T-helper 2 cell treated with Interferon-gamma antibody and Interleukin-4, amounts not matched to agents 100 ng/mL and 5 ng/mL, for 36 hours (primary cell): Measurements from ENCODE around the gene C20orf144. TPM values are rescaled to one million over a fixed set of nuclear protein-coding genes. Genes with fewer than 3 reads are reported as not detected.

Experiments used
- intact Hi-C: fragments of 100-400 bp; cut with micrococcal nuclease; formaldehyde crosslinking; loops from one replicate; pipeline ENCODE4 v1.15.1; 2023
- total RNA-seq: library from RNA; stranded (reverse); gene quantifications from 2 replicates; pipeline ENCODE4 v1.2.3, GENCODE V29; 2022

The C20orf144 gene
- total RNA-seq, 1 donor from 2014 or later, result 0.25 TPM

DNA sequence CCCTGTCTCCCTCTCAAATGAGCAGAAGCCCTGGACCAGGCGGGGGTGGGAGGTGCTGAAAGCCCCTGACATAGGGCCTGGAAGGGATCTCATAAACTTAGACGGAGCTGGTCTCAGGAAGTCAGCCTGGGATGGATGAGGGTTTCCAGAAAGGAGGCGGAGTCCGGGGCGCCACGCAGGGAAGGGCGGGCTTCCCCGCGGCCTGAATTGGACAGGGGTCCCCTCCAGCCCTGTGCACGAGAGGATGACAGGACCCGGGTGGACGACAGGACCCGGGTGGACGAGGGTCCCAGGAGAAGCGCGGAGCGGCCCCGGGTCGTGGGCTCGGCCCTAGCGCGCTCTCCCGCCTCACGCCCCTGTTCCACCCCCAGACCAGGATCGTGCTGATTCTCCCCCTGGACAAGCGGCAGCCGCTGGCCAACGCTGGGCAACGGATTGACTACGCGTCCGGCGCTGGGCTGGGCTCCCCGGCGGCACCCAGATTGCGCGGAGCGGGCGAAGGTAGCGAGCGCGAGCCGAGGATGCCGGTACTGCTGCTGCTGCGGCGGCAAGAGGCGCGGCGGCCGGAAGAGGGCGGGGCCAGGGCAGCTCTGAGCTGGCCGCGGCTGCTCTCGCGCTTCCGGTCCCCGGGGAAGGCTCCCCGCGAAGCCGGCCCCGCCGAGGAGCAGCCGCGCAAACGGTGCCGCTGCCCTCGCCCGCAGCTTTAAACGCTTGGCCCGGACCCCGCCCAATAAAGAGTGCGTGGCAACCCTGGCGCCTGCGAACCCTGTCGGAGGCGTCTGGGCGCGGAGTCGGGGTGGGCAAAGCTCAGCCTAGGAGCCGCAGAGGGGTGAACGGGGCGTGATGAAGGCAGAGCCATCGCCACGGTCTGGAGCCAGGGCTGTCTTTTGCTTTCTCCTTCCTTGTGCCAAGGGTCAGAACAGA, 1.3 kb downstream of the C20orf144 start:
- intact Hi-C loops, result loop anchor here (1.0 to 5.0 kb wide), 3 partner anchors 106 to 220 kb away; partner anchors contain the start of genes CBFA2T2 and SNTA1

DNA sequence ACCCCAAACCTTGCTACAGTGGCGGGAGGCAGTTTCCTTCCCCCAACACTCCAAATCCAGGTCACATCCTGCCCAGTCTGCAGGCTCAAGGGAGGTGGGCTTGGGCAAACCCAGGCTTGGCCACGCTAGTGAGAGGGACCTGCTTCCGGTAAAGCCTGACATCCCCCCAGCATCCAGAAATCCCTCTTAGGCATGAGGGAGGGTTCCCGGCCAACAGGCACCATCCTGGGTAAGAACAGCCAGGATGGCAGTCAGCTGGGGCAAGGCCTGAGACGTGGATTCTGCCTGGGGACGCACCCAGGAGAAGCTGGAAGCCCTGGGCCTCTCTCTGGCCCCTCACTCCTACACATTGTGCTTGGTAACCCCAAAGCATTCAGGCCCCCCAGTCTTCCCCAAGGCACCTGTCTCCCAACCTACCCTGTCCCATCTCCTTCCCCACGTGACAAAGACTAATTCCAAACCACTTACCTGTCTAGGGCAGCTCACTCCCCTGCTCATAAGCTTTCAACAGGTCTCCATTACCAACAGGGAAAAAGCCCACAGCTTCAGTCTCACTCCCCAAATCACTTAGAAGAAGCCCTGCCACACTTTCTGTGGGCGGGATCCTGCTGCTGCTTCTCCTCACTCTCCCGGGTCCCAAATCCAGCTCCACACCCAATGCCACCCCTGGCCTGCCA, 2.1 kb downstream of the C20orf144 start:
- intact Hi-C loops, result loop anchor here (5.0 kb wide), 2 partner anchors 107 to 172 kb away; partner anchors contain the start of gene CBFA2T2

DNA sequence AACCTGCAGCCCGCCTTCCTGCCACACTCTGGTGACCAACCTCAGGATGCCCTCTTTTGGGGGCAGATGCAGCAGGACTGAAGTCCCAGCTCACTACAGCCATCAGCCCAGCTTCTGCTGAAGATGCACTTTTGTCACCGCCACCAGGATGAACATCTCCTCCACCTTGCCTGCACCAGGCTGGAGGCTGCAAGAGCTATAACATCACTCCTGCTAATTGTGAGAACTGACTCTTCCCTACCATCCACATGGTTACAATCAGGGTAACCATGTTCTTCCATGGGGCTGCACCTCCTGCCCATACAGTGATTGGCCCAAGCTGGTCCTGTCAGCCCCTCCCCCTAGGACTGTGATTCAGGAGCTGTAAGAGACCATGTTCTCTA, 2.6 kb downstream of the C20orf144 start:
- intact Hi-C loops, result loop anchor here (5.0 kb wide), 5 partner anchors 68 to 328 kb away; partner anchors contain the start of genes CBFA2T2, CHMP4B, RALY and ZNF341

DNA sequence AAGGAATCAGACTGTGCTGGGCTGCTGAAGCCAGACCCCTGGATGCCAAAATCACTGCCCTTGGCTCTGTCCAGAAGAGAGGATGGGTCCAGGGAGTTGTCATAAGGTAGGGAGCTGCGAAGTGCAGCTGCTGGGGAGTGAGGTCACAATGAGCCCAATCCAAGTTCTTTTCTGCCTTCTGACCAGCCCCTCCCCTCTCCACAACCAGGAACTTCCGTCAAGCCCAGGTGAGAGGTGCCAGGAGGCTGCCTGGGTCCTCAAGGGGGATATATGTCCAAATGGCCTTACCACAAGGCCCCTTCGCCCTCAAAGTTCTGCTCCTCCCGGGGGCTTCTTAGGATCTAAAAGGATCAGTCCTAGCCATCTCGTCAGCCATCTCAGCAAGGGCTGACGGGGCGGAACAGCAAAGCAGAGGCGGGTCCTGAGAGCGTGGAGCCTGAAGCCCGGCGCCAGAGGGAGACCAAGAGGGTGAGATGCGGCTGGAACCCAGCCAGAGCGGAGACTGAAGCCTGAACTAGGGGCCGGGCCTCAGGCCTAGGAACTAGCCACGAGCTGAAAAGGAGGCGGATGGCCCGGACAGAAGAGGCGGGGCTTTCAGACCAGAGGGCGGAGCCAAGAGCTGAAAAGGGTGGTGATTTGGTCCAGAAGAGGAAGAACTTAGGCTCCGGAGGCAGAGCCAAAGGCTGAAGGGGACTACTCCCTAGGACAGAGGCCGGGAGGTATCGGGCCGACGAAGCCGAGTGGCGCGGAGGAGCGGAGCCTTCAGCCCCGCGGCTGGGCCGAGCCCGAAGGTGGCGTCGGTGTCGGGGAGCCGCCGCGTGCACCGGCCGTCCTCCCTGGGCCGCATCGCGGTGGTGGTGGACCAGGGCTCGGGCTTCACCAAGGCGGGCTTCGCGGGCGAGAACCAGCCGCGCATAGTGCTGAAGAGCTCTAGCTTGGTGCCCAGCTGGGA, 4.4 kb downstream of the C20orf144 start, which contains the start of gene ACTL10:
Gene ACTL10 (plus strand): TSS at position 651 of the 952 bp plus-strand sequence. CDS start 555 bp downstream, outside the sequence.
- intact Hi-C loops, result loop anchor here (2.0 to 5.0 kb wide), 5 partner anchors 18 to 326 kb away; partner anchors contain the start of genes CDK5RAP1, CHMP4B, RALY and ZNF341

DNA sequence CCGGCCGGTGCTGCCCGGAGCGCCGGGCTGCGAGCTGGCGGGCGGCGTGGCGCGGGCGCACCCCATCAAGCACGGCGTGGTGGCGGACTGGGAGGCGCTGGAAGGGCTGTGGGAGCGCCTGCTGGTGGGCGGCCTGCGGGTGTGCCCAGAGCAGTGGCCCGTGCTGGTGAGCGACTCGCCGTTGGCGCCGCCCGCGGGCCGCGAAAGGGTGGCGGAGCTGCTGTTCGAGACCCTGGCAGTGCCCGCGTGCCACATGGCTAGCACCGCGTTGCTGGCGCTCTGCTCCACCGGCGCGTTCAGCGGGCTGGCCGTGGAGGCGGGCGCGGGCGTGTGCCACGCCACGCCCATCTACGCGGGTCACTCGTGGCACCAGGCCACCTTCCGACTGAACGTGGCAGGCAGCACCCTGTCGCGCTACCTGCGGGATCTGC, 5.1 kb downstream of the C20orf144 start:
- intact Hi-C loops, result loop anchor here (2.0 to 5.0 kb wide), 5 partner anchors 18 to 325 kb away; partner anchors contain the start of genes CDK5RAP1, CHMP4B, RALY and ZNF341

DNA sequence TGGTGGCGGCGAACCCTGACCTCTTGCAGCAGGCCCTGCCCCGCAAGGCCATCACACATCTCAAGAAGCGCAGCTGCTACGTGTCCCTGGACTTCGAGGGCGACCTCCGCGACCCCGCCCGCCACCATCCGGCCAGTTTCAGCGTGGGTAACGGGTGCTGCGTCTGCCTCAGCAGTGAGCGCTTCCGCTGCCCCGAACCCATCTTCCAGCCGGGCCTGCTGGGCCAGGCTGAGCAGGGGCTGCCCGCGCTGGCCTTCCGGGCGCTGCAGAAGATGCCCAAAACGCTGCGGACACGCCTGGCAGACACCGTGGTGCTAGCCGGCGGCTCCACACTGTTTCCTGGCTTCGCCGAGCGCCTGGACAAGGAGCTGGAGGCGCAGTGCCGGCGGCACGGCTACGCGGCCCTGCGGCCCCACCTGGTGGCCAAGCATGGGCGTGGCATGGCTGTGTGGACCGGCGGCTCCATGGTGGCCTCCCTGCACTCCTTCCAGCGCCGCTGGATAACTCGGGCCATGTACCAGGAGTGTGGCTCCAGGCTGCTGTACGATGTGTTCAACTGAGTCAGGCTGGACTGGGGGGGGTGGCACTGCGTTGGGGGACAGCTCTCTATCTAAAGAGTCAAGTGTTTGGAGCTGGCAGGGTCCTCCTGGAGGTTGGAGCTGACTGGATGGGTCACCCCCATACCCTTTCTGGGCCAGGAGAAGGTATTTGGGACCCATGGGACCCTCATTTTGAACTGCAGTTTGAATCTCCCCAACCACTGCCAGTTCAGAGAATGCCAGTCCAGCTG, 5.7 kb downstream of the C20orf144 start:
- intact Hi-C loops, result loop anchor here (2.0 to 5.0 kb wide), 6 partner anchors 17 to 324 kb away; partner anchors contain the start of genes CDK5RAP1, CHMP4B, RALY and ZNF341

DNA sequence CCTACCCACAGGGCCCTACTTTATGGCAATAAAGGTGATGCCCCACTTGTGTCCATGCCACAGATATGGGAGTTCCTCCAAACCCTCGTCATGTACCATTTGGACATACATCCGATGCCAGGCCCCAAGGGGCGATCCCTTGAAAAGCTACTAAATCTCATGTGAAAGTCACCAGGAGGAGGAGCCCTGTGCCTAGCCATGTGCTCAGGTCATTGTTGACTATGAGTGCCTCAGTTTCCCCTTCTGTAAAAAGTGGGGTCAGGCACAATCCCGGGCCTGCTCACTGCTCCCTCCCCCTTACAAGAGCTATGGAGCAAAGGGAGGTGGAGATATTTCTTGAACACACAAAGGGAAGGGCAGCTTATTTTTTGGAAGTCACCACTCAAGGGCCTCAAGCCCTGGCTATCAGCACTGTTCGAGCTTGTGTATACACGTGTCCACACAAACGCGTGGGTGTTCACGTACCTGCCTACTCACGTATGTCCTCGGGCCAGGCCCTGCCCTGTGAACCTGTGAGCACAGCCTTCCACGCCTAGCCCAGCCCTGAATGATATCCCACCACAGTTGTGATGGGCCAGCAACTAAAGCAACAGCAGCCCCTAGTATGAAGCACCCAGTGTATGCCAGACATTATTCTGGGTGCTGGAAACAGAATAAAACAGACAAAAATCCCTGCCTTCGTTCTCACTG, 6.5 kb downstream of the C20orf144 start:
- intact Hi-C loops, result loop anchor here (2.0 to 5.0 kb wide), 4 partner anchors 64 to 324 kb away; partner anchors contain the start of genes CHMP4B, RALY and ZNF341

DNA sequence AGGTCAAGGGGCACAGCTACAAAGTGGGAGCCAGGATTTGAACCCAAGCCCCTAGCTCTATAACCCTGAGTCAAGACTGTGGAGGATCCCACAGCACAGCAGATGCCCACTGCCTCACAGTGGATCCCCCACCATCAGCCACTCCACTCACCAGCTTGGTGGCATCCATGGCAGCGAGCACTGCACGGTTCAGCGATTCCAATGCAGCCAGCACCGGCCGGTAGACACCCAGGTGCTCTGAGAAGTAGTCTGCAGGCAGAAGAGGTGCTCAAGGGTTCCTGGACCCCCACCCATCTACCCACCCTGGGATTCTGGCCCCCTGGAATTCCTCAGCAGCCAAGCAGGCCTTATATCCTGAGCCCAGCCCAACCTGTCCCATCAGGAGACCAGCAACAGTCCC, 7.1 kb downstream of the C20orf144 start:
- intact Hi-C loops, result loop anchor here (2.0 to 5.0 kb wide), 4 partner anchors 63 to 323 kb away; partner anchors contain the start of genes CHMP4B, RALY and ZNF341

DNA sequence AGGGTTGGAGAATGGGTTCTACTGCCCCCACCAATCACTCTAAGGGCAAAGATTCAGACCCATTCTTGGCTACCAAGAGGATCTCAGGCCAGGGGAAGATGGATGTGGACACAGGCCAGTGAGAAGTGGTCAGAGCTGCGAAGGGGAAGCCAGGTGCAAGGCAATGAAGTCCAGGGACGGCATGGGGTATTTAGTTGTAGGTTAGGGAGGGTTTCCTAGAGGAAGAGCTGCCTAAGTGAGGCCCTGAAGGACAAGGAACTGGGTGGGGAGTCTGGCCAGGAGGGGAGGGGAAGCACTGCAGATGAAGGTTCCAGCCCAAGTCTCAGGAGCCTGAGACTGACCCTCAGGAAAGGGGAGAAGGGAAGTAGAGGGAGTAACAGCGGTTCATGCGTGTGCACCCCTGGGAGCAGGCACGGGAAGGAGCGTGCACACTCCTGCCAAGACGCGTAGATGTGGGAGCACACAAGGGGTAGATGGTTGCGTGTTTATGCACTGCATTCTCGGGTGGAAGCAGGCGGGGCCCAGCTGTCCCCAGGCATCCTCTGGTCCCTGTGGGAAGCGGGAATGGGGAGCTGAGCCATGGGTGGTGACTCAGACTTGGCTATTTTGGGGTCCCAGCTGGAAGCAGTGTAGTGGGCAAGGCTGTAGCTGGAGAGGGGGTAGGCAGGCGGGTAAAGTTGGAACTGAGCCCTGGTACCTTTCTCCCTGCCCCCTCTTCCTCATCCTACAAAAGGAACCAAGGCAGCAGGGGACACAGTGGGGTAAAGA, 7.9 kb downstream of the C20orf144 start:
- intact Hi-C loops, result loop anchor here (2.0 to 5.0 kb wide), 4 partner anchors 62 to 322 kb away; partner anchors contain the start of genes CHMP4B, RALY and ZNF341

DNA sequence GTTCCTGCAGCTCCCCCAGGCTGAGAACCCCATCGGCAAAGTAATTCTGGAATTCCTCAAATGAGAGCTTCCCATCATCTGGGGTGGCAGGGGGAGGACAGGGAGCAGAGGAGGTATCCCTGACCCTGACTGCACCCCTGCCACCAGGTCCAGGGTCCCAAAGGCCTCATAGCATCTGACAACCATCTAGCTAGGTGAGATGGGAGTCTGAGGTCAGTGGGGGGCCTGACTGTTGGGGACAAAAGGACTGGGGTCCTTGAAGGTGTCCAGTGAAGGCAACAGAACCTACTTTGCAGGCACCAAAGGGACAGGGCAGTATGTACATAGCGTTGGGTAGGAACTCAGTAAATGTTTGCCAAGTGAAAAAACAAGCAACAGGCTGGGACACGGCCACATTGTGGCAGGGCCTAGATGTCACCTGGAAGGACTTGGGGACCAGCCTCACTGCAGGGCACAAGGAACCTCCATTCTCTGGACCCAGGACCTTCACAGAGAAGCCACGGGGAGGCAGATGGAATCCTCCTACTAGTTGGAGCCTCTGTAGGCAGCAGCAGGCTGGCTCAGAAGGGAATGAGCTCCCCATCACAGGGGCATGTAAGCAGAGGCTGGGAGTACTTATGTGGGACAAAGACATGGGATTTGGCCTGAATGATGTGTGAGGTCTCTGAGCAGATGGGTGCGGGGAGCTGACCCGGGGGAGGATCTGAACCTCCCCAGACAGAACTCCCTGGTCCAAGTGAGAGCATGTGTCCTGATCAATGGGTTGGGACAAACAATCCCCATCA, 8.8 kb downstream of the C20orf144 start:
- intact Hi-C loops, result no loop called here

DNA sequence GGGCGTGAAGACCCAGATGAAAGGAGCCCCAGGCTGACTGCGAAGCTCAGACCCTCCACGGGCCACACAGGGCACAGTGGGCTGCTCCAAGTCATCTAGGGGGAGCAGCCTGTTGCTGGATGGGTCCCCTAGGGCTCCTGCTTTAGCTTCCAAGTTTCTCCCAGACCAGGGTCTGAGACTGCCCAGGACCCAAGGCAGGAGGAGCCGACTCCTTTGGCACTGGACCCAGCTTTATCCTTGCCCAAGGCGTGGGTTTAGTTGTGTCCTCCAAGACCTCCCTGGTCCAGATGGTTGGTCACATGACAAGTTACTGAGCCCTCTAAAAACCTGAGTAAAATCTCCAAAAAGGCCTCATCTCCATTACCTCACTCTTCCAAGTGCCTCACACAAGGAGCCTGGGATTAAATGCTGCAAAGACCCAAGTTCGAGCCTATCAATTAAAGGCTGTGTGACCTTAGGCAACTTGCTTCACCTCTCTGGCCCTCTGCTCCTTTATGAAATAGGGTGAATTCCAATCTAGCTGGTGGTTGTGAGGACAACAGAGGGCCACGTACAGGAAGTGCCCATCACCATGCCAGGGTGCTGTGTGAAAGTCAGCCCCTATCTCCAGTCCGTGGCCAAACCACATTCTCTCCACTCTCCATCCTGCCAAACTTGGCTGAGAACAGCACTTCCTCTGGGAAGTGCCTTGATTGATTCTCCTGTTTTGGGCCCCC, 9.6 kb downstream of the C20orf144 start:
- intact Hi-C loops, result no loop called here

DNA sequence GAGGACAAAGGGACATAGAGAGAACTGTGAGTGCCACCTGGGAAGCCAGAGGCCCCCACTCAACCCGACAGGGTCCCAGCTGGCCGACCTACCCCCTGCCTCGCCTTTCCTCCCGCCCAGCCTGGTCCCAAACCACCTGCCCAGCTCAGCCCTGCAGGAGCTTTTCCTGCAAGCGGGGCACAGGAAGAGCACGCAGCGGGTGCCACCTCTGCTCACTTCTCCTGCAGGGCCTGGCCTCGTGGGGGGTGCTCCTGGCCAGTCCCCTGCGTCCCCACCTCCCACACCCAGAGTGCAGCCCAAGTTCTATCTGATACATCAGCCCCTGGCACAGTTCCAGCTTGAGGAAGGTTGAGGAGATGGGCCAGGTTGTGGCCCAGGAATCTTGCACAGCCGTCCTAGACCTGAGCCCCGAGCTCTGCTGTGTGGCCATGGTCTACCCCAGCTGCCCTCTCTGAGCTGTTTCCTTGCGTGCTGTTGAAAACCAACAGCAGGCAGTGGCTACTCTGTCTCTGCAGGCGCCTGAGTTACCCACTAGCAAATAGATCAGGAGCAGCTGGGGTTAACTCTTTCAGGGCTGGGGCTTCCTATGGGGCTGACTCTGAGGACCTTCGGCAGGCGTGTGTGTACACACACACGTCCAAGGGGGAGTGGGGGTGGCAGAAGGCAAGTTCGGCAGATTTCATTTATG, 10.4 kb downstream of the C20orf144 start:
- intact Hi-C loops, result no loop called here

DNA sequence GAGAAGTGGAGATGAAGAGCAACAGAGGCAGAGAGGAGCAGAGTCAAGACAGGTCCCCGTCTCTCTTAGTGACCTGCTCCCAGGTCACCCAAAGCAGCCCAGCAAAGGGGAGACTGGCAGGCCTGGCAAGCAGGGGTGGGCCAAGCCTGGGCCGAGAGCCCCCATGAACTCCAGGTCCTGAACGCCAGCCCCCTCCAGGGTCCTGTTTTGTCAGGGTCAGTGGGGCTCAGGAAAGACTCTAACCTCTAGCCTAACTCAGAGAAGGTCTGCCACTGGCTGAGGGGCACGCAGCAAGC, 10.9 kb downstream of the C20orf144 start:
- intact Hi-C loops, result no loop called here

DNA sequence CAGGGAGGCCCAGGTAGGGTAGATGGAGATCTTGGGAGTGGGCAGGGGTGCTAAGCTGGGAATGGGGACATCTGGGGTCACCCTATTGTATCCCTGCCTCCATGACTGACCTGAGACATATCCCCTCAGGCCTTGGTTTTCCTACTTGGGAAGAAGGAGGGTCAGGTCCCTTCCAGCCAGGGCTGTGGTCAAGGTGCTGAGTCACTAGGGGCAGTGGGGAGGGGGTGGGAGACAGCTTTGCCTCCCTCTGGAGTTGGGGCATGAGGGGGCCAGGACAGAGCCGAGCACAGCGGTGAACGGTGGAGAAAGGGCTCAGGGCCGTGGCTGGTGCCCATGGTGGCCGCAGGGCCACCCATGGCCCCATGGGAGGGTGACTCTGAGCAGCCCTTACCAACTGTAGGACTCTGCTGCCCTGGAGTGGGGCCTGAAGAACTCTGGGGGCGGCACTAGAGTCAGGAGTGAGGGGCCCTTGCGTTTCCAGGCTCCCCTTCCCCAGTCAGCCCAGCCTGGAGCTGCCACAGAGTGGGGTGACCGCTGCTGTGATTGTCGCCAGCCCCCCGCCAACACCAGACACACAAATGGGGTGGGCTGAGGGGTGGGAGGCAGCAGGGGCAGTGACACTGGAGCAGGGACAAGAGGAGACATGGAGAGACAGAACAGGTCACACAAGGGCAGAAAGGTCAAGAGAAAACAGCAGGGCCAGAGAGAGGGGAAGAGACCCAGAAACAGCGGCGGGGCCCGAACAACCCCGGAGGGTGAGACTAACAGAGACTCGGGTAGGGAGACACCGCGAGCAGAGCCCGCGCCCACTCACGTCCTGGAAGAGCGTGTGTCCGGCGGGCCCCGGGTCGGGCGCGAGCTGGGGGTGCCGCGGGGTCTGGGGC, 11.5 kb downstream of the C20orf144 start:
- intact Hi-C loops, result loop anchor here (1.0 kb wide), 1 partner anchor 13 kb away; the partner anchor contains the start of gene E2F1
